Measurements from ENCODE around the gene TSPAN5. TPM values are rescaled to one million over a fixed set of nuclear protein-coding genes. Genes with fewer than 3 reads are reported as not detected.

TSPAN5 gene
- total RNA-seq, 1 donor from 2014 or later, result 25.0 TPM

- H3K4me1 Mint-ChIP-seq, result peaks cover 54% of the 10 kb centered on the region
Measured at GRCh38 chr4:98659106-98659592, 738 bp upstream of the TSPAN5 start.

GRCh38 chr4:98657531-98658286 lies 702 bp downstream of the TSPAN5 start:
- peaks cover 30% of the 10 kb centered on the region for H3K27me3 Mint-ChIP-seq (ENCODE audit: low read depth)
- peak overlapping the region; percentile 93 for H3K4me3 Mint-ChIP-seq
- no peak for TF ChIP-seq CTCF (conservative IDR thresholded peaks at IDR 0.05)
- peak; percentile 44 for DNase-seq (ENCODE audit: low read depth, low spot score)
- H3K9me3 Mint-ChIP-seq, result no peaks in the 10 kb centered on the region
- H3K27ac Mint-ChIP-seq (ENCODE audit: unreplicated experiment), result peak overlapping the region; percentile 7
- peaks cover 3% of the 10 kb centered on the region for H3K36me3 Mint-ChIP-seq (ENCODE audit: low read depth)
- peaks cover 53% of the 10 kb centered on the region for H3K4me1 Mint-ChIP-seq

More at GRCh38 chr4:98659106-98659592, 738 bp upstream of the TSPAN5 start:
- Mint-ChIP-seq H3K36me3 (ENCODE audit: low read depth) (no peaks in the 10 kb centered on the region), H3K9me3 (peaks cover under 1% of the 10 kb centered on the region), H3K27me3 (ENCODE audit: low read depth) (peaks cover 36% of the 10 kb centered on the region), H3K4me3 (peak overlapping the region; percentile 94), H3K27ac (ENCODE audit: unreplicated experiment) (no peak overlapping the region)
- no peak for TF ChIP-seq CTCF (conservative IDR thresholded peaks at IDR 0.05)
- DNase-seq (ENCODE audit: low read depth, low spot score), result no peak

- peaks cover 50% of the 10 kb centered on the region for H3K4me1 Mint-ChIP-seq
- no peak for TF ChIP-seq CTCF (conservative IDR thresholded peaks at IDR 0.05)
- H3K9me3 Mint-ChIP-seq, result no peaks in the 10 kb centered on the region
- peaks cover 3% of the 10 kb centered on the region for H3K36me3 Mint-ChIP-seq (ENCODE audit: low read depth)
- peak overlapping the region; percentile 93 for H3K4me3 Mint-ChIP-seq
- peak overlapping the region; percentile 7 for H3K27ac Mint-ChIP-seq (ENCODE audit: unreplicated experiment)
- H3K27me3 Mint-ChIP-seq (ENCODE audit: low read depth), result peaks cover 26% of the 10 kb centered on the region
- no peak for DNase-seq (ENCODE audit: low read depth, low spot score)
Measured at GRCh38 chr4:98656886-98657285, 1.5 kb downstream of the TSPAN5 start.

- Mint-ChIP-seq H3K27ac (ENCODE audit: unreplicated experiment) (no peak overlapping the region), H3K9me3 (peaks cover under 1% of the 10 kb centered on the region), H3K36me3 (ENCODE audit: low read depth) (peaks cover 3% of the 10 kb centered on the region), H3K27me3 (ENCODE audit: low read depth) (peaks cover 22% of the 10 kb centered on the region), H3K4me1 (peaks cover 45% of the 10 kb centered on the region), H3K4me3 (peak overlapping the region; percentile 93)
- no peak for DNase-seq (ENCODE audit: low read depth, low spot score)
- no peak for TF ChIP-seq CTCF (conservative IDR thresholded peaks at IDR 0.05)
Measured at GRCh38 chr4:98656443-98656842, 2.0 kb downstream of the TSPAN5 start.

GRCh38 chr4:98653890-98654867 lies 4.2 kb downstream of the TSPAN5 start:
- Mint-ChIP-seq H3K4me1 (peaks cover 38% of the 10 kb centered on the region), H3K9me3 (peaks cover 6% of the 10 kb centered on the region), H3K4me3 (peak overlapping the region; percentile 8), H3K36me3 (ENCODE audit: low read depth) (peaks cover 15% of the 10 kb centered on the region), H3K27ac (ENCODE audit: unreplicated experiment) (no peak overlapping the region), H3K27me3 (ENCODE audit: low read depth) (peaks cover 3% of the 10 kb centered on the region)
- no peak for TF ChIP-seq CTCF (conservative IDR thresholded peaks at IDR 0.05)
- DNase-seq (ENCODE audit: low read depth, low spot score), result no peak
